HepG2 (cell line): ENCODE measurements around the gene HOXA13. TPM values are rescaled to one million over a fixed set of nuclear protein-coding genes. Genes with fewer than 3 reads are reported as not detected.

Experiments used
- ATAC-seq: fragments of 200-7000 bp; cut with Tn5 transposase; 3 replicates; pipeline ENCODE4 v1.9.1; 2020; ENCODE audit warnings: mild to moderate bottlenecking, moderate library complexity
- BruUV-seq: library from RNA; stranded (reverse); fragments of 400-500 nt; replicated peaks from 2 replicates; lab custom pipeline; 2021; lab: Mats Ljungman, UMichigan
- CTCF ChIA-PET: fragments of 300-600 bp; formaldehyde crosslinking; extraction: SDS; loops from one replicate; lab custom pipeline; 2021; ENCODE audit warnings: low total read pairs, inconsistent platforms, low intra/inter-chr PET ratio; lab: Yijun Ruan, JAX
- POLR2A ChIA-PET: fragments of 350-600 bp; sonication (Branson Sonifier 250); formaldehyde crosslinking; loops from one replicate; lab custom pipeline; 2020; ENCODE audit warnings: antibody characterized with exemption, inconsistent platforms; lab: Yijun Ruan, JAX
- DNase-seq: peaks from one replicate; pipeline ENCODE4 v3.0.0-alpha.2; 2015; ENCODE audit warnings: low spot score
- FAIRE-seq: peaks from 3 replicates; lab custom pipeline; 2011; peaks lifted over from hg19 to GRCh38; lab: Jason Lieb, UNC
- H2AFZ ChIP-seq: one replicate; pipeline ENCODE4 v1.6.1; 2011; ENCODE audit warnings: low read length, inconsistent platforms
- H3K27ac ChIP-seq: fragments of 300-600 bp; 3 replicates; pipeline ENCODE4 v1.8.0; 2011; ENCODE audit warnings: mixed run types, mild to moderate bottlenecking, mixed read lengths, low read length, inconsistent platforms; ENCODE audit not compliant: insufficient read depth; ENCODE audit errors: extremely low read length
- H3K27me3 ChIP-seq, 2 experiments: fragments of 200-600 bp in 1 of 2; 2 replicates in 1 of 2; 3 replicates in 1 of 2; pipeline versions ENCODE4 v1.6.0 to v1.8.0; 2011; ENCODE audit warnings: low read length in 2 of 2, mild to moderate bottlenecking in 2 of 2, moderate library complexity in 2 of 2, inconsistent platforms in 1 of 2; ENCODE audit not compliant: insufficient read depth in 2 of 2, control insufficient read depth in 1 of 2
- H3K36me3 ChIP-seq, 2 experiments: fragments of 200-600 bp in 1 of 2; replicated peaks in 1 of 2; 2 replicates in 1 of 2; 3 replicates in 1 of 2; pipeline versions ENCODE4 v1.5.1 to v1.8.0; 2011; ENCODE audit warnings: low read length in 2 of 2, inconsistent platforms in 1 of 2; ENCODE audit not compliant: insufficient read depth in 2 of 2, control insufficient read depth in 1 of 2
- H3K4me1 ChIP-seq: 2 replicates; pipeline ENCODE4 v1.5.1; 2012; ENCODE audit warnings: low read length, inconsistent platforms; ENCODE audit not compliant: insufficient read depth
- H3K4me2 ChIP-seq: 2 replicates; pipeline ENCODE4 v1.6.0; 2011; ENCODE audit warnings: low read depth, low read length, inconsistent platforms
- H3K4me3 ChIP-seq, 3 experiments: fragments of 200-600 bp in 1 of 3; sonication (generic), shearing (Covaris generic) in 1 of 3; replicated peaks in 1 of 3; 2 replicates each; pipeline ENCODE4 v1.5.1; 2011 to 2016; ENCODE audit warnings: low read length in 3 of 3, inconsistent platforms in 2 of 3, low read depth in 2 of 3, mild to moderate bottlenecking in 2 of 3, control low read depth in 1 of 3, mixed read lengths in 1 of 3; ENCODE audit not compliant: insufficient read depth in 1 of 3
- H3K79me2 ChIP-seq: one replicate; pipeline ENCODE4 v1.6.1; 2011; ENCODE audit warnings: low read length, inconsistent platforms; ENCODE audit not compliant: insufficient read depth
- H3K9ac ChIP-seq: 2 replicates; pipeline ENCODE4 v1.6.0; 2011; ENCODE audit warnings: mild to moderate bottlenecking, low read depth, low read length, inconsistent platforms; ENCODE audit not compliant: insufficient read depth
- H3K9me3 ChIP-seq: 2 replicates; pipeline ENCODE4 v1.5.1; 2012; ENCODE audit warnings: mild to moderate bottlenecking, low read length
- H4K20me1 ChIP-seq: 2 replicates; pipeline ENCODE4 v1.6.0; 2011; ENCODE audit warnings: inconsistent platforms, mild to moderate bottlenecking, low read length, moderate library complexity; ENCODE audit not compliant: insufficient read depth
- GATAD2A ChIP-seq: IDR thresholded peaks from 2 replicates; pipeline ENCODE4 v1.6.1; 2016
- HCFC1 ChIP-seq: fragments of 150-350 bp; IDR thresholded peaks from 2 replicates; pipeline ENCODE4 v1.6.1; 2014; ENCODE audit warnings: low read depth, low read length
- MAFG ChIP-seq: sonication (generic); formaldehyde crosslinking; IDR thresholded peaks from 2 replicates; pipeline ENCODE4 v1.5.1; 2020; ENCODE audit warnings: mild to moderate bottlenecking, missing genetic modification reagents
- RFX5 ChIP-seq: IDR thresholded peaks from 2 replicates; pipeline ENCODE4 v1.6.1; 2011; ENCODE audit warnings: low read depth, low read length, improper control_type of control experiment
- RFXANK ChIP-seq: IDR thresholded peaks from 2 replicates; pipeline ENCODE4 v1.6.1; 2016
- SALL1 ChIP-seq: sonication (generic); formaldehyde crosslinking; IDR thresholded peaks from 2 replicates; pipeline ENCODE4 v1.8.0; 2022; ENCODE audit warnings: mild to moderate bottlenecking, missing genetic modification reagents
- SNAPC4 ChIP-seq: sonication (generic); formaldehyde crosslinking; IDR thresholded peaks from 2 replicates; pipeline ENCODE4 v1.4.0; 2020; ENCODE audit warnings: mild to moderate bottlenecking, missing genetic modification reagents
- TEF ChIP-seq: sonication (generic); formaldehyde crosslinking; IDR thresholded peaks from 2 replicates; pipeline ENCODE4 v1.5.0; 2020; ENCODE audit warnings: missing genetic modification reagents
- ZBTB37 ChIP-seq: sonication (generic); formaldehyde crosslinking; IDR thresholded peaks from 2 replicates; pipeline ENCODE4 v1.4.0; 2020; ENCODE audit warnings: mild to moderate bottlenecking, missing genetic modification reagents
- ZFP37 ChIP-seq: sonication (generic); formaldehyde crosslinking; IDR thresholded peaks from 2 replicates; pipeline ENCODE4 v1.4.0; 2020; ENCODE audit warnings: missing genetic modification reagents, borderline replicate concordance
- ZNF513 ChIP-seq: sonication (generic); formaldehyde crosslinking; conservative IDR thresholded peaks from 2 replicates; pipeline ENCODE4 v1.5.0; 2020; ENCODE audit warnings: missing genetic modification reagents
- ZNF772 ChIP-seq: sonication (generic); formaldehyde crosslinking; IDR thresholded peaks from 2 replicates; pipeline ENCODE4 v1.5.0; 2020; ENCODE audit warnings: mild to moderate bottlenecking, missing genetic modification reagents
- ZNF883 ChIP-seq: sonication (generic); formaldehyde crosslinking; IDR thresholded peaks from 2 replicates; pipeline ENCODE4 v1.5.1; 2020; ENCODE audit warnings: mild to moderate bottlenecking, missing genetic modification reagents; ENCODE audit errors: not compliant biosample characterization
- ZSCAN25 ChIP-seq: sonication (generic); formaldehyde crosslinking; IDR thresholded peaks from 2 replicates; pipeline ENCODE4 v1.8.0; 2022; ENCODE audit warnings: mild to moderate bottlenecking, missing genetic modification reagents
- WGBS: methylation state at CpG from one replicate; pipeline ENCODE4 v1.1.6; 2017; ENCODE audit warnings: low lambda C conversion rate; 5-methylcytosine and 5-hydroxymethylcytosine counted together
- in situ Hi-C: cut with HindIII; loops from 2 replicates; pipeline ENCODE4 v1.10.0; 2017; ENCODE audit warnings: low pct_unique_long_range_greater_than_20kb; ENCODE audit not compliant: extremely low pct_ligation_motif_present
- intact Hi-C: fragments of 100-400 bp; cut with micrococcal nuclease; formaldehyde crosslinking; loops from one replicate; pipeline ENCODE4 v1.10.0; 2022; ENCODE audit not compliant: unreplicated experiment
- polyA plus RNA-seq, 8 experiments: library from polyadenylated mRNA; depleted of rRNA in 3 of 8; stranded (reverse) in 7 of 8; unstranded in 1 of 8; fragments of >200 nt; fragmentation: Illumina TruSeq in 4 of 8; extraction: Trizol in 4 of 8; gene quantifications; 2 replicates each; pipeline versions ENCODE4 v1.2.1 to v1.2.3, GENCODE V29; 2011 to 2016; ENCODE audit warnings: low read depth in 4 of 8, missing spikeins in 1 of 8, mixed read lengths in 1 of 8; ENCODE audit not compliant: insufficient read depth in 1 of 8
- total RNA-seq, 5 experiments: library from RNA; depleted of rRNA; stranded (reverse); fragments of >200 nt; fragmentation: Illumina TruSeq; extraction: Trizol; gene quantifications; 2 replicates each; pipeline ENCODE4 v1.2.3, GENCODE V29; 2016; ENCODE audit warnings: low read depth in 1 of 5

Gene HOXA13
- total and polyA plus RNA-seq, 2 of the 13 experiments (the other 11 are each of a cell fraction or from before 2014, with no cell fraction given) = 0.01 to 0.04 TPM

GRCh38 chr7:27154369-27154768, 45.5 kb downstream of the HOXA13 start:
- Histone ChIP-seq H4K20me1 (no peaks in the 10 kb centered on the region), H3K27ac (no peak overlapping the region), H3K9me3 (no peaks in the 10 kb centered on the region)

GRCh38 chr7:27153526-27153925, 46.4 kb downstream of the HOXA13 start:
- Histone ChIP-seq H2AFZ (no peak overlapping the region), H3K4me2 (no peak overlapping the region), H3K36me3 (no peaks in the 10 kb centered on the region), H3K27ac (no peak overlapping the region), H3K4me1 (peaks cover 46% of the 10 kb centered on the region), H3K79me2 (peaks cover 5% of the 10 kb centered on the region), H3K4me3 (no peak overlapping the region), H3K27me3 (peaks cover 6 to 61% of the 10 kb centered on the region in 2 experiments), H4K20me1 (no peaks in the 10 kb centered on the region), H3K9me3 (no peaks in the 10 kb centered on the region), H3K9ac (no peak overlapping the region)
- FAIRE-seq (no peak), DNase-seq (no peak), ATAC-seq (no peak)
- intact Hi-C loops (no loop called here), in situ Hi-C loops (loop anchor here (25.0 kb wide), 1 partner anchor 1066 kb away; no protein-coding TSS in a partner anchor)
- 82% methylated on average over 3 of the region's 3 CpGs for WGBS
- ChIA-PET POLR2A (no interaction called here), CTCF (no interaction called here)
- BruUV-seq = no TSS peak
- no peak for TF ChIP-seq ZNF513 (CRISPR knock-in tag)
- no peak for TF ChIP-seq SNAPC4 (CRISPR knock-in tag)
- no peak for TF ChIP-seq ZBTB37
- TF ChIP-seq GATAD2A (CRISPR knock-in tag) = no peak
- no peak for TF ChIP-seq TEF (CRISPR knock-in tag)
- no peak for TF ChIP-seq RFXANK (CRISPR knock-in tag)
- TF ChIP-seq HCFC1 = no peak

More at GRCh38 chr7:27154369-27154768, 45.5 kb downstream of the HOXA13 start:
- no peak overlapping the region for H3K9ac ChIP-seq
- ChIA-PET POLR2A (no interaction called here), CTCF (no interaction called here)
- H2AFZ ChIP-seq = no peak overlapping the region
- H3K79me2 ChIP-seq = peaks cover 1% of the 10 kb centered on the region
- H3K36me3 ChIP-seq = no peaks in the 10 kb centered on the region
- FAIRE-seq (no peak), DNase-seq (no peak), ATAC-seq (no peak)
- intact Hi-C loops = no loop called here
- in situ Hi-C loops = loop anchor here (25.0 kb wide), 1 partner anchor 1067 kb away; no protein-coding TSS in a partner anchor
- WGBS = 67% methylated on average over 9 of the region's 10 CpGs
- H3K4me2 ChIP-seq = no peak overlapping the region
- no TSS peak for BruUV-seq
- peaks cover 37% of the 10 kb centered on the region for H3K4me1 ChIP-seq
- H3K27me3 ChIP-seq = peaks cover 6 to 61% of the 10 kb centered on the region in 2 experiments
- TF ChIP-seq RFX5 = no peak
- no peak for TF ChIP-seq ZFP37 (CRISPR knock-in tag)
- TF ChIP-seq SALL1 (CRISPR knock-in tag) = no peak
- no peak for TF ChIP-seq MAFG
- TF ChIP-seq ZNF883 = no peak
- TF ChIP-seq ZSCAN25 (CRISPR knock-in tag) = no peak
- no peak for TF ChIP-seq ZNF772 (CRISPR knock-in tag)
- no peak overlapping the region for H3K4me3 ChIP-seq
